ENCODE results near the gene CALHM1.

The CALHM1 gene

DNA sequence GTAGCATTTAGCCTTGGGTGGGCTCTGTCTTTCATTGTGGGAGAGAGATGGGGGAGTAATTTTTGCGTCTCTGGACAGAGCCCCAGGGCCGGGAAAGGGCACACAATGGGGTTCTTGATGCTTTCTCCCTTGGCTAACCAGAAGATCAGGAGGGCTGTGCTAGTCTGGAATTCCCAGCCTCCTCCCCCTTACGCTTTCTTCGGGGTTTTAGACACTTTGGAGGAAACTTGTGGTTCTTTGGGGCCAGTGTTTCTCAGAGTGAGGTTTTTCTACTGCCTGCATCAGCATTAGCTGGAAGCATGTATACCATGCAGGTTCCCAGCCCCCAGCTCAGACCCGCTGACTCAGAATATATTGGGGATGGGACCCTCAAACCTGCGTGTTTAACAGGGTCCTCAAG is 41.8 kb upstream of the CALHM1 start:
- no peak for DNase-seq (ENCODE audit: low spot score)
- TF ChIP-seq, protein P1, sequence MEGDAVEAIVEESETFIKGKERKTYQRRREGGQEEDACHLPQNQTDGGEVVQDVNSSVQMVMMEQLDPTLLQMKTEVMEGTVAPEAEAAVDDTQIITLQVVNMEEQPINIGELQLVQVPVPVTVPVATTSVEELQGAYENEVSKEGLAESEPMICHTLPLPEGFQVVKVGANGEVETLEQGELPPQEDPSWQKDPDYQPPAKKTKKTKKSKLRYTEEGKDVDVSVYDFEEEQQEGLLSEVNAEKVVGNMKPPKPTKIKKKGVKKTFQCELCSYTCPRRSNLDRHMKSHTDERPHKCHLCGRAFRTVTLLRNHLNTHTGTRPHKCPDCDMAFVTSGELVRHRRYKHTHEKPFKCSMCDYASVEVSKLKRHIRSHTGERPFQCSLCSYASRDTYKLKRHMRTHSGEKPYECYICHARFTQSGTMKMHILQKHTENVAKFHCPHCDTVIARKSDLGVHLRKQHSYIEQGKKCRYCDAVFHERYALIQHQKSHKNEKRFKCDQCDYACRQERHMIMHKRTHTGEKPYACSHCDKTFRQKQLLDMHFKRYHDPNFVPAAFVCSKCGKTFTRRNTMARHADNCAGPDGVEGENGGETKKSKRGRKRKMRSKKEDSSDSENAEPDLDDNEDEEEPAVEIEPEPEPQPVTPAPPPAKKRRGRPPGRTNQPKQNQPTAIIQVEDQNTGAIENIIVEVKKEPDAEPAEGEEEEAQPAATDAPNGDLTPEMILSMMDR (IDR thresholded peaks at IDR 0.05; ENCODE audit: extremely low read depth, missing control alignments): no peak

DNA sequence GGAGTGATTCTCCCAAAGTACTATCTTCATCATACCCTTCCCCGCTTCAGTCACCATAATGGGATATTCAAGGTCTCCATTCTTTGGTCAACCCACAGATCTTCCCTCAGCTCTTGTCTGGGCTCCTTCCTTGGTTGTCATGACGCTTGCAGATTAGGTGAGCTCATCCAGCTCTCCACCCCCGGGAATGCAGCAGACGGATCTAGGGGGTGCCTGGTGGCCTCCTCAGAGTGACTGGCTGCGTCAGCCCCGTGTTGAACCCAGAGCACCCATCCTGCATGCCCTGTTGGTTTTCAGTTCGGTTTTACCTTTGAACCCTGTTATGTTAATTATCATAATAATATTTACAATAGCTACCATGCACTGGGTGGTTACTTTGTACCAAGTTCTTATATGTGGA is 41.2 kb upstream of the CALHM1 start:
- TF ChIP-seq, protein P1 (IDR thresholded peaks at IDR 0.05; ENCODE audit: extremely low read depth, missing control alignments): no peak

DNA sequence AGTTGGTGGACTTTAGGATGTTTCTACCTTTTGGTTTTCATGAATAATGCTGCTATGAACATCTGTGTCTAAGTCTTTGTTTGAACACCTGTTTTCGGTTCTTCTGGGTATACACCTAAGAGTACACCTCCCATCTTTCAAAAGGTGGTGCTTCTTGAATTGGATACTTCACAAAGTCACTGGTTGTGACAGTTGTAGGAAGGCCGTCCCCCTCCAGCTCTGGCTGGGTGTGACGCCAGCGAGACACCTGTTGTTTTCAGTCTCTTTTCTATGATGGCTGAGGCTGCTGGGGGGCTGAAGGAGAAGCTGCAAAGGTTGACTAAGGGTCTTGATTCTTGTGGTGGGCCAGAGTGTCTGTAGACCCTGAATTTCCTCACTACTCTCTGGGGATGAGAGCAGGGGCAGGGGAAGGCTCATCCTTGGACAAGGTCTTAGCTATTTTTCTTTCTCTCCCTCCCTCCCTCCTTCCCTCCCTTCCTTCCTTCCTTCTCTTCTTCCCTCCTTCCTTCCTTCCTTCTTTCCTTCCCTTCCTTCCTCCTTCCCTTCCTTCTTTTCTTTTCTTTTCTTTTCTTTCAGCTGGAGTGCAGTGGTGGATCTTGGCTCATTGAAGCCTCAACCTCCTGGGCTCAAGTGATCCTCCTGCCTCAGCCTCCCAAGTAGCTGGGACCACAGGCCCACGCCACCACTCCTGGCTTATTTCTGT is 40.4 kb upstream of the CALHM1 start:
- no peak for DNase-seq (ENCODE audit: low spot score)
- TF ChIP-seq, protein P1 (IDR thresholded peaks at IDR 0.05; ENCODE audit: extremely low read depth, missing control alignments): no peak

More for the DNA sequence above, 41.2 kb upstream of the CALHM1 start:
- DNase-seq (ENCODE audit: low spot score): no peak

DNA sequence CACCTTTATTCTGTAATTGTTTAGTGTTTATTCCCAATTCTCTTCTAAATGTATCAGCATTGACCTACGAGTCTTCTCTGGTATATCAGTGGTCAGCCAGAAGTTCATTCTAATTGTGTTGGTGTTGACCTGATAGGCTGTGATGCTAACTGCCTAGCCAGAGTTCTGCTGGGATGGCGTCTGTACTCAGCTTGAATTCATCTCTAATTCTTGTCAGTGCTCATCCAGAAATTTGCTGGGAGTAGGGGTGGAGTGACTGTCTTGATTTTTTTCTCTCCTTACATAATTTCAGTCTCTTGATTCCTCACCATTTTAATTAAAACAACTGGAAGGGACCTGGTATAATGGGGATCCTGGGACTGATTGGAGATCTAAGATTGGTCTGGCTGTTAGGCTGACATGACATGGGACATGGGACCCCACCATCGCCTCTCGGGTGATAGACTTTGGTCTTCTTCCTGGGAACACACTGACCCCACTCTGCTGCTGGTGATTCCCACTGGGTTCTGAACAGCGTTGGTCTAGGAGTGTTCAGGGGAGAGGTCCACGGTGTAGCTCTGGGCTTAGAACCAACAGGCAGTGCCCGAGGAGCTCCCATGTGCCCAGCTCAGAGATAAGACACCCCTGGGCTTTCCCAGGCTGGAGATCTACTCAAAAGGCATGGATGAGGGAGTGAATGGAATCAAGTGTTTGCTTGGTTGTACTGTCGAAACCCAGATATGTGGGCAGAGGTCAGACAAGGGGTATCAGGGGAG is 38.6 kb upstream of the CALHM1 start:
- TF ChIP-seq, protein P1 (IDR thresholded peaks at IDR 0.05; ENCODE audit: extremely low read depth, missing control alignments): no peak
- no peak for DNase-seq (ENCODE audit: low spot score)

DNA sequence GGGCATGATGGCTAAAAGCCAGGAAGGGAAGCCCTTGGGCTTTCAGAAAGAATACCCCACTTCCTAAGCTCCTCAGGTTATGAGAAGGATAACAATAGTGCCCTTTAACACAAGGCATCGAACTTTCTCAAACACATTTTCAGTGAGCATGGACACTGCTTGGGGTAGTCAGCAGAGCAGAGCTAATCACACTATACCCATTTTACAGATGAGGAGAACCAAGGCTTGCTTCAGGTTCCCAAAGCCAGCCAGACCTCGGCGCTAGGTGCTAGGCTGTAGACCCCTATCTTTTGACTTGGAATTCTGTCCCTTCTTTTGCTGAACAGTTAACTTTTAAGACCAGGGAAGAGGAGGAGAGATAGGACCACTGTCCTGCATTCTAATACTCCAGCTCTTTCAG is 36.6 kb upstream of the CALHM1 start:
- no peak for DNase-seq (ENCODE audit: low spot score)
- TF ChIP-seq, protein P1 (IDR thresholded peaks at IDR 0.05; ENCODE audit: extremely low read depth, missing control alignments): no peak

DNA sequence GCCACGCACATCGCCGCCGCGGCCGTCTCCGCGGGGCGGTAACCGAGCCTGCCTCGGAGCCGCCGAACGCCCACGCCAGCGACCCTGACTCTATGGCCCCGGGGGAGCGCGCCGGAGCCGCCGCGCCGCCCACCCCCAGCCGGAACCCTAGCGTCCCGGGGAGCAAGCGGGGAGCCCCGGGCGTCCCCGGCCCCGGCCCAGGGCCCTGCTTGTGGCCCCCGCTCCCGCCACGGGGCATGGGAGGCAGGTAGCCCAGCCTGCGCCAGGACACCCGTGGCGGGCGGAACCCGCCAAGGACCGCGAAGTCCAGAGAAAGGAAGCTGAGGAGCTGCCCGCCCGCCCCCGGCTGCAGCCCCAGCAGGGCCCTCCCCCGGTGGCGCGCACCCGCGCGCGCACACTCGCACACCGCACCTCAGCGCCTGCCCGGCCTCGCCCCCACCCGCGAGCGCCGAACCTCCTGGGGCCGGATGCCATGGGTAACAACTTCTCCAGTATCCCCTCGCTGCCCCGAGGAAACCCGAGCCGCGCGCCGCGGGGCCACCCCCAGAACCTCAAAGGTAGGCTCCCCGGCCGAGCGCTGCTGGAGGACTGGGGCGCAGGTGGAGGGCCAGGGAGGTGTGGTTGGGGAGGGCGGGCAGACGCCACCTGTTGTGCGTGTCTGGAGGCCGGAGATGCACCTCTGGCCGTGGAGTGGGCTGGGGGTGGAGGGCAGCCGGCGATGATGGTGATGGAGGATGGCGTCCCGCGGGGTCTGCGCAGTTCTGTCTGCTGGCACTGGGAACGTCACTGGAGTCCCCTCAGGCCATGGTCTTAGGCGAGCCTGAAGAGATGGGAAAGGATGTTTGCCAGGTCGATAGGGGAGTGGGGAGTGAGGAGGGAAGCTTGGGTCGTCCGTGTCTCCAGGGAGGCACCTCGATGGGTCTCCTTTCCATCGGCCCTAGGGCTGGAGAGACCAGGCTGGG is 35.5 kb upstream of the CALHM1 start:
- peak; percentile 63 for DNase-seq (ENCODE audit: low spot score)
- TF ChIP-seq, protein P1 (IDR thresholded peaks at IDR 0.05; ENCODE audit: extremely low read depth, missing control alignments): no peak

Measured in GM20000 (cell line).